GM12878 (cell line): Measurements from ENCODE around the gene YIF1A. TPM values are rescaled to one million over a fixed set of nuclear protein-coding genes. Genes with fewer than 3 reads are reported as not detected.

Experiments
- CHD2 ChIP-seq: IDR thresholded peaks from 2 replicates; pipeline ENCODE4 v1.6.1; 2011; ENCODE audit warnings: low read depth, low read length, improper control_type of control experiment, borderline replicate concordance
- EGR1 ChIP-seq, 2 experiments: IDR thresholded peaks; 1 replicate in 1 of 2; 2 replicates in 1 of 2; pipeline ENCODE4 v1.6.1; 2011 to 2012; ENCODE audit warnings: low read depth in 2 of 2, low read length in 2 of 2, borderline replicate concordance in 1 of 2, mild to moderate bottlenecking in 1 of 2, moderate library complexity in 1 of 2
- ESRRA ChIP-seq: IDR thresholded peaks from 2 replicates; pipeline ENCODE4 v1.6.1; 2012; ENCODE audit warnings: mild to moderate bottlenecking, low read length, improper control_type of control experiment
- HSF1 ChIP-seq: fragments of 150-350 bp; IDR thresholded peaks from 2 replicates; pipeline ENCODE4 v1.6.1; 2014; ENCODE audit warnings: mild to moderate bottlenecking, low read depth, low read length
- RBBP5 ChIP-seq: fragments of 200-600 bp; sonication (generic); conservative IDR thresholded peaks from 2 replicates; pipeline ENCODE4 v1.6.1; 2016
- STAT3 ChIP-seq: IDR thresholded peaks from 2 replicates; pipeline ENCODE4 v1.6.1; 2011; ENCODE audit warnings: low read depth, low read length, improper control_type of control experiment
- SUZ12 ChIP-seq: fragments of 200-600 bp; sonication (generic); IDR thresholded peaks from one replicate; pipeline ENCODE4 v1.6.1; 2018; ENCODE audit warnings: antibody characterized with exemption, mild to moderate bottlenecking; ENCODE audit not compliant: unreplicated experiment
- USF2 ChIP-seq: IDR thresholded peaks from 2 replicates; pipeline ENCODE4 v1.6.1; 2011; ENCODE audit warnings: low read depth, low read length, improper control_type of control experiment, borderline replicate concordance
- ZBTB33 ChIP-seq: fragments of 450-650 bp; IDR thresholded peaks from 2 replicates; pipeline ENCODE4 v1.6.1; 2017; ENCODE audit warnings: mild to moderate bottlenecking
- ZBTB4 ChIP-seq: fragments of 450-650 bp; formaldehyde crosslinking; IDR thresholded peaks from 2 replicates; pipeline ENCODE4 v1.4.0; 2022; ENCODE audit warnings: mild to moderate bottlenecking, moderate library complexity
- polyA plus RNA-seq, 11 experiments: library from polyadenylated mRNA; depleted of rRNA in 4 of 11; unstranded in 6 of 11; stranded (reverse) in 5 of 11; fragments of >200 nt; fragmentation: Nextera tagmentation in 4 of 11; fragmentation: Illumina TruSeq in 1 of 11; extraction: Ambion mirVana in 4 of 11; extraction: Trizol in 1 of 11; gene quantifications; 1 replicate in 1 of 11; 2 replicates in 10 of 11; pipeline versions ENCODE4 v1.2.1 to v1.2.3, GENCODE V29; 2011 to 2016; ENCODE audit warnings: inconsistent platforms in 2 of 11, missing spikeins in 2 of 11, low read depth in 1 of 11
- total RNA-seq, 4 experiments: library from RNA; depleted of rRNA in 3 of 4; stranded (reverse); fragments of >200 nt in 3 of 4; fragmentation: Illumina TruSeq in 1 of 4; extraction: Trizol in 1 of 4; gene quantifications; 2 replicates each; pipeline versions ENCODE4 v1.2.1 to v1.2.3, GENCODE V29; 2013 to 2021

YIF1A gene
- total and polyA plus RNA-seq, 10 of the 15 experiments (the other 5 are each of a cell fraction or from before 2014, with no cell fraction given) = 6.6 to 128 (median 71.7) TPM

GRCh38 chr11:66326261-66327111 is 37.5 kb upstream of the YIF1A start (continued):
- TF ChIP-seq ZBTB33 = no peak
- no peak for TF ChIP-seq SUZ12
- TF ChIP-seq EGR1 (IDR thresholded peaks at IDR 0.05; ENCODE audit: borderline replicate concordance in 1 of 2, low read depth in 2 of 2, low read length in 2 of 2) = no peak
- TF ChIP-seq CHD2 = no peak
- TF ChIP-seq RBBP5 = no peak
- no peak for TF ChIP-seq ESRRA
- no peak for TF ChIP-seq USF2
- TF ChIP-seq STAT3 = no peak
- TF ChIP-seq HSF1 = no peak
- TF ChIP-seq ZBTB4 = no peak
